Keratinocyte (primary cell): ENCODE measurements around the gene IDI1. TPM values are rescaled to one million over a fixed set of nuclear protein-coding genes. Genes with fewer than 3 reads are reported as not detected.

ENCODE experiments used
- DNase-seq: peaks from one replicate; pipeline ENCODE4 v3.0.0-alpha.2; 2011; ENCODE audit warnings: low read depth, missing footprints, low spot score
- FAIRE-seq: peaks from 2 replicates; lab custom pipeline; 2011; peaks lifted over from hg19 to GRCh38; lab: Jason Lieb, UNC
- H2AFZ ChIP-seq: 2 replicates; pipeline ENCODE4 v1.6.0; 2012; ENCODE audit warnings: low read length, control low read depth, inconsistent platforms; ENCODE audit not compliant: control insufficient read depth
- H3K27ac ChIP-seq: 2 replicates; pipeline ENCODE4 v1.5.1; 2011; ENCODE audit warnings: low read length; ENCODE audit not compliant: control insufficient read depth, insufficient read depth
- H3K27me3 ChIP-seq: 3 replicates; pipeline ENCODE4 v1.6.0; 2011; ENCODE audit warnings: low read length; ENCODE audit not compliant: control insufficient read depth, insufficient read depth; ENCODE audit errors: extremely low read depth
- H3K36me3 ChIP-seq, 2 experiments: 2 replicates in 1 of 2; 3 replicates in 1 of 2; pipeline ENCODE4 v1.5.1; 2011; ENCODE audit warnings: low read length in 2 of 2, mild to moderate bottlenecking in 1 of 2; ENCODE audit not compliant: control insufficient read depth in 2 of 2, insufficient read depth in 2 of 2; ENCODE audit errors: extremely low read depth in 1 of 2
- H3K4me1 ChIP-seq: 3 replicates; pipeline ENCODE4 v1.5.1; 2011; ENCODE audit warnings: low read length; ENCODE audit not compliant: control insufficient read depth, insufficient read depth; ENCODE audit errors: extremely low read depth
- H3K4me2 ChIP-seq: 3 replicates; pipeline ENCODE4 v1.6.0; 2011; ENCODE audit warnings: low read depth, low read length; ENCODE audit not compliant: control insufficient read depth, insufficient read depth; ENCODE audit errors: extremely low read depth
- H3K4me3 ChIP-seq, 3 experiments: fragments of 200-600 bp in 1 of 3; sonication (generic) in 1 of 3; 2 replicates in 2 of 3; 3 replicates in 1 of 3; pipeline ENCODE4 v1.5.1; 2011 to 2016; ENCODE audit warnings: low read length in 3 of 3, mild to moderate bottlenecking in 3 of 3, control low read depth in 2 of 3, inconsistent platforms in 1 of 3, low read depth in 1 of 3, mixed read lengths in 1 of 3, mixed run types in 1 of 3, moderate library complexity in 1 of 3; ENCODE audit not compliant: control insufficient read depth in 2 of 3, insufficient read depth in 2 of 3; ENCODE audit errors: extremely low read depth in 1 of 3
- H3K79me2 ChIP-seq: 2 replicates; pipeline ENCODE4 v1.6.0; 2012; ENCODE audit warnings: low read length; ENCODE audit not compliant: control insufficient read depth, insufficient read depth
- H3K9ac ChIP-seq: 3 replicates; pipeline ENCODE4 v1.6.0; 2011; ENCODE audit warnings: low read length; ENCODE audit not compliant: control insufficient read depth, insufficient read depth; ENCODE audit errors: extremely low read depth
- H3K9me1 ChIP-seq: 3 replicates; pipeline ENCODE4 v1.6.0; 2011; ENCODE audit warnings: low read length; ENCODE audit not compliant: control insufficient read depth, insufficient read depth; ENCODE audit errors: extremely low read depth
- H3K9me3 ChIP-seq: 2 replicates; pipeline ENCODE4 v1.5.1; 2012; ENCODE audit warnings: low read depth, low read length; ENCODE audit not compliant: control insufficient read depth
- H4K20me1 ChIP-seq: 3 replicates; pipeline ENCODE4 v1.6.0; 2011; ENCODE audit warnings: low read length; ENCODE audit not compliant: control insufficient read depth, insufficient read depth; ENCODE audit errors: extremely low read depth
- EZH2 ChIP-seq: IDR thresholded peaks from one replicate; pipeline ENCODE4 v1.6.1; 2012; ENCODE audit warnings: inconsistent platforms, mild to moderate bottlenecking, low read length, moderate library complexity
- dilution Hi-C: fragments of 300-500 bp; cut with MboI; formaldehyde crosslinking; loops from one replicate; pipeline ENCODE4 v1.7.0; 2020; ENCODE audit warnings: low sequenced_read_pairs; ENCODE audit not compliant: extremely low pct_ligation_motif_present
- polyA plus RNA-seq, 5 experiments: library from polyadenylated mRNA; depleted of rRNA in 3 of 5; stranded (reverse) in 3 of 5; stranded (forward) in 1 of 5; unstranded in 1 of 5; fragments of >200 nt; gene quantifications; 1 replicate in 1 of 5; 2 replicates in 3 of 5; 3 replicates in 1 of 5; pipeline versions ENCODE4 v1.2.1 to v1.2.3, GENCODE V29; 2011 to 2012; ENCODE audit warnings: missing spikeins in 2 of 5, low read depth in 1 of 5, low replicate concordance in 1 of 5
- TF ChIP-seq, protein P1 (sequence below), 3 experiments: IDR thresholded peaks in 1 of 3; conservative IDR thresholded peaks in 1 of 3; optimal IDR thresholded peaks in 1 of 3; 2 replicates in 2 of 3; 3 replicates in 1 of 3; pipeline versions ENCODE3 to v1.5.1; 2011; ENCODE audit warnings: low read length in 3 of 3, mild to moderate bottlenecking in 3 of 3, moderate library complexity in 2 of 3, control low read depth in 1 of 3, inconsistent platforms in 1 of 3; ENCODE audit not compliant: insufficient read depth in 2 of 3; ENCODE audit errors: extremely low read depth in 1 of 3

IDI1 gene
- polyA plus RNA-seq, 1 donor (not counting 4 experiments of a cell fraction or from before 2014, with no cell fraction given) = 298 TPM

DNA sequence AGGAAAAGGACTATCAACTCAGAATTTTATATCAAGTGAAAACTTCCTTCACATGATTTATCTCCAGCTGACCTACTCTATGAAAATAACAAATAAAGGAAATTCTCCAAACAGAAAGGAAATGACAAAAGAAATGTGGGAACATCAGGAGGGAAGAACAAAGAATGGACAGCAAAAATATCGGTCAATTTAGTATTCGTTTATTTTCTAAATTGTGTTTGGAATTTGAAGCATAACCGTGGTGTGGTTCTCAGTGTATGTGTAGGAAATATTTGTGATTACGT, 16.0 kb upstream of the IDI1 start:
- no peaks in the 10 kb centered on the region for H3K27me3 ChIP-seq
- dilution Hi-C loops = no loop called here
- DNase-seq (no peak), FAIRE-seq (no peak)
- no peaks in the 10 kb centered on the region for H3K9me1 ChIP-seq
- no peak overlapping the region for H3K27ac ChIP-seq
- no peak overlapping the region for H3K4me2 ChIP-seq
- no peaks in the 10 kb centered on the region for H4K20me1 ChIP-seq
- peaks cover 0 to 8% of the 10 kb centered on the region in 2 experiments for H3K36me3 ChIP-seq
- H2AFZ ChIP-seq = no peak overlapping the region
- peaks cover 66% of the 10 kb centered on the region for H3K79me2 ChIP-seq
- peaks cover 32% of the 10 kb centered on the region for H3K4me1 ChIP-seq
- TF ChIP-seq, protein P1, sequence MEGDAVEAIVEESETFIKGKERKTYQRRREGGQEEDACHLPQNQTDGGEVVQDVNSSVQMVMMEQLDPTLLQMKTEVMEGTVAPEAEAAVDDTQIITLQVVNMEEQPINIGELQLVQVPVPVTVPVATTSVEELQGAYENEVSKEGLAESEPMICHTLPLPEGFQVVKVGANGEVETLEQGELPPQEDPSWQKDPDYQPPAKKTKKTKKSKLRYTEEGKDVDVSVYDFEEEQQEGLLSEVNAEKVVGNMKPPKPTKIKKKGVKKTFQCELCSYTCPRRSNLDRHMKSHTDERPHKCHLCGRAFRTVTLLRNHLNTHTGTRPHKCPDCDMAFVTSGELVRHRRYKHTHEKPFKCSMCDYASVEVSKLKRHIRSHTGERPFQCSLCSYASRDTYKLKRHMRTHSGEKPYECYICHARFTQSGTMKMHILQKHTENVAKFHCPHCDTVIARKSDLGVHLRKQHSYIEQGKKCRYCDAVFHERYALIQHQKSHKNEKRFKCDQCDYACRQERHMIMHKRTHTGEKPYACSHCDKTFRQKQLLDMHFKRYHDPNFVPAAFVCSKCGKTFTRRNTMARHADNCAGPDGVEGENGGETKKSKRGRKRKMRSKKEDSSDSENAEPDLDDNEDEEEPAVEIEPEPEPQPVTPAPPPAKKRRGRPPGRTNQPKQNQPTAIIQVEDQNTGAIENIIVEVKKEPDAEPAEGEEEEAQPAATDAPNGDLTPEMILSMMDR (optimal IDR thresholded peaks at IDR 0.05 in 1 of 3, IDR thresholded peaks at IDR 0.05 in 1 of 3, conservative IDR thresholded peaks at IDR 0.05 in 1 of 3; ENCODE audit: extremely low read depth in 1 of 3, insufficient read depth in 2 of 3, low read length in 3 of 3) = no peak
- no peak for TF ChIP-seq EZH2
- no peak overlapping the region for H3K9ac ChIP-seq
- H3K4me3 ChIP-seq = no peak overlapping the region
- no peaks in the 10 kb centered on the region for H3K9me3 ChIP-seq

DNA sequence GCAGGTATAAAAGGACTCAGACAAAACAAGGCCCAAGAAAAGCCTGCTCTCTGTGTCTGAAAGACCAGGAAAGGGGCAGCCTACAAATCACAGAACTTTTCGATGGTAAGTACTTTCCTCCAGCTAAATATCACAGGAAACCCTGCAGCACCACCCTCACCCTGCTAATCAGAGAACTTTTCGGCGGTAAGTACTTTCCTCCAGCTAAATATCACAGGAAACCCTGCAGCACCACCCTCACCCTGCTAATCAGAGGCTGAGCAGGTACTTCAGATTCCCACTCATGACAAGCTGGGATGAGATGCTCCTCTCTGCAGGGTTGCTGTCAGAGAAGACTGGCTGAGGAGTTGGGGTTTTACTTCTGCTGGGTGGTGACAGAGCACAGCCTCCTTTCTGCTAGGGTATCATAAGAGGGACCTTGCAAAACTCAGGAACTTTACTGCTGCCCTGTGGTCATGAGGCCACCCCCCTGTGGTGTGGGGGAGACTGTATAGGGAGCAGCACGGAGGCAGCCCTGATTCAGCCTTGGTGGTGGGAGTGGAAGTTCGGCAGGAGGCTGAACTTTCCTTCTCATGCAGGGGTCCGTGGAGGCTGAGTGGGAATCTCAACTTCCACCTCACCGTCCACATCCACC, 14.4 kb upstream of the IDI1 start:
- dilution Hi-C loops = no loop called here
- H3K4me1 ChIP-seq = peaks cover 44% of the 10 kb centered on the region

More for the DNA sequence above, 14.4 kb upstream of the IDI1 start:
- DNase-seq = no peak
- H3K9me3 ChIP-seq = no peaks in the 10 kb centered on the region
- peaks cover 64% of the 10 kb centered on the region for H3K79me2 ChIP-seq
- H3K9me1 ChIP-seq = no peaks in the 10 kb centered on the region
- no peak for FAIRE-seq
- H2AFZ ChIP-seq = no peak overlapping the region
- H3K27ac ChIP-seq = no peak overlapping the region
- no peaks in the 10 kb centered on the region for H4K20me1 ChIP-seq
- H3K4me2 ChIP-seq = no peak overlapping the region
- no peak overlapping the region for H3K9ac ChIP-seq
- TF ChIP-seq, protein P1 (optimal IDR thresholded peaks at IDR 0.05 in 1 of 3, IDR thresholded peaks at IDR 0.05 in 1 of 3, conservative IDR thresholded peaks at IDR 0.05 in 1 of 3; ENCODE audit: extremely low read depth in 1 of 3, insufficient read depth in 2 of 3, low read length in 3 of 3) = no peak
- TF ChIP-seq EZH2 = no peak
- H3K27me3 ChIP-seq = no peaks in the 10 kb centered on the region
- peaks cover 0 to 8% of the 10 kb centered on the region in 2 experiments for H3K36me3 ChIP-seq
- no peak overlapping the region for H3K4me3 ChIP-seq
